ENCODE measurements around the gene KRT79. TPM values are rescaled to one million over a fixed set of nuclear protein-coding genes. Genes with fewer than 3 reads are reported as not detected.
A peak's percentile ranks its signal among the peaks of the same experiment; 100 is the strongest.

Gene KRT79
- total RNA-seq, 1 experiment from 2014 or later = not detected

DNA sequence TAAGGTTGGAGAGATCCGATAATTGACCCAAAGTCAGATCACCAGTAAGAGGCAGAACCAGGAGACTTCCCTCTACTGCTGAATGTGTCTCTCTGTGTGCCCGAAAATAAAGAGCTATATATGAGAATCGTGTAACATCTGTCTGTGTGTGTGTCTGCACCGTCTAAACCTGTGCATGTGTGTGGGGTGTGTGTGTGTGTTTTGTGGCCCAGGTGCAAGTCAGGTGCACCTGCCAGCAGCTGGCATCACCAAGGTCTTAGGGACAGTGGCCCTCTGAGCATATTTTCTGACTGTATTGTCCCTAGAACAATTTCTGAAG lies 39.4 kb upstream of the KRT79 start:
- ChIA-PET POLR2A (no interaction called here), CTCF (interaction anchor here (0.9 to 1.8 kb wide), 3 partner anchors 8 to 736 kb away, joined by 3 to 6 read pairs (median 5); no protein-coding TSS in a partner anchor)
- BruUV-seq (replicated peaks) = no TSS peak
- H3K27me3 ChIP-seq (ENCODE audit: control insufficient read depth, insufficient read depth, low read length) = no peaks in the 10 kb centered on the region
- intact Hi-C loops (cut with micrococcal nuclease; ENCODE audit: unreplicated experiment) = loop anchor here (5.0 kb wide), 1 partner anchor 736 kb away; no protein-coding TSS in a partner anchor
- H3K4me1 ChIP-seq (ENCODE audit: control insufficient read depth, insufficient read depth, low read length) = peaks cover 33% of the 10 kb centered on the region
- in situ Hi-C loops (cut with HindIII; ENCODE audit: low pct_unique_long_range_greater_than_20kb, low sequenced_read_pairs) = no loop called here
- no peaks in the 10 kb centered on the region for H3K9me3 ChIP-seq (ENCODE audit: control insufficient read depth, insufficient read depth, low read depth, low read length)
- TF ChIP-seq SIN3A (IDR thresholded peaks at IDR 0.05; ENCODE audit: borderline replicate concordance, insufficient read depth, low read depth, low read length) (no peak), POLR2AphosphoS5 (IDR thresholded peaks at IDR 0.05; ENCODE audit: low read depth, low read length) (no peak), TCF7L2 (IDR thresholded peaks at IDR 0.05; ENCODE audit: low read depth, low read length) (no peak)
- TF ChIP-seq, protein P1, sequence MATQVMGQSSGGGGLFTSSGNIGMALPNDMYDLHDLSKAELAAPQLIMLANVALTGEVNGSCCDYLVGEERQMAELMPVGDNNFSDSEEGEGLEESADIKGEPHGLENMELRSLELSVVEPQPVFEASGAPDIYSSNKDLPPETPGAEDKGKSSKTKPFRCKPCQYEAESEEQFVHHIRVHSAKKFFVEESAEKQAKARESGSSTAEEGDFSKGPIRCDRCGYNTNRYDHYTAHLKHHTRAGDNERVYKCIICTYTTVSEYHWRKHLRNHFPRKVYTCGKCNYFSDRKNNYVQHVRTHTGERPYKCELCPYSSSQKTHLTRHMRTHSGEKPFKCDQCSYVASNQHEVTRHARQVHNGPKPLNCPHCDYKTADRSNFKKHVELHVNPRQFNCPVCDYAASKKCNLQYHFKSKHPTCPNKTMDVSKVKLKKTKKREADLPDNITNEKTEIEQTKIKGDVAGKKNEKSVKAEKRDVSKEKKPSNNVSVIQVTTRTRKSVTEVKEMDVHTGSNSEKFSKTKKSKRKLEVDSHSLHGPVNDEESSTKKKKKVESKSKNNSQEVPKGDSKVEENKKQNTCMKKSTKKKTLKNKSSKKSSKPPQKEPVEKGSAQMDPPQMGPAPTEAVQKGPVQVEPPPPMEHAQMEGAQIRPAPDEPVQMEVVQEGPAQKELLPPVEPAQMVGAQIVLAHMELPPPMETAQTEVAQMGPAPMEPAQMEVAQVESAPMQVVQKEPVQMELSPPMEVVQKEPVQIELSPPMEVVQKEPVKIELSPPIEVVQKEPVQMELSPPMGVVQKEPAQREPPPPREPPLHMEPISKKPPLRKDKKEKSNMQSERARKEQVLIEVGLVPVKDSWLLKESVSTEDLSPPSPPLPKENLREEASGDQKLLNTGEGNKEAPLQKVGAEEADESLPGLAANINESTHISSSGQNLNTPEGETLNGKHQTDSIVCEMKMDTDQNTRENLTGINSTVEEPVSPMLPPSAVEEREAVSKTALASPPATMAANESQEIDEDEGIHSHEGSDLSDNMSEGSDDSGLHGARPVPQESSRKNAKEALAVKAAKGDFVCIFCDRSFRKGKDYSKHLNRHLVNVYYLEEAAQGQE (IDR thresholded peaks at IDR 0.05; ENCODE audit: insufficient read depth in 1 of 2, low read depth in 2 of 2, low read length in 1 of 2) = no peak
- peak overlapping the region; percentile 74 for H3K27ac ChIP-seq (ENCODE audit: low read length)
- ATAC-seq (no peak), DNase-seq (ENCODE audit: low read depth, low spot score) (no peak)
- H3K4me3 ChIP-seq (ENCODE audit: low read depth in 2 of 2, low read length in 2 of 2) = peak overlapping the region; percentile 54 to 72
- no peaks in the 10 kb centered on the region for H3K36me3 ChIP-seq (ENCODE audit: control insufficient read depth, insufficient read depth, low read length)

- in situ Hi-C loops (cut with HindIII; ENCODE audit: low pct_unique_long_range_greater_than_20kb, low sequenced_read_pairs) (no loop called here), intact Hi-C loops (cut with micrococcal nuclease; ENCODE audit: unreplicated experiment) (loop anchor here (5.0 kb wide), 1 partner anchor 736 kb away; no protein-coding TSS in a partner anchor)
- ChIA-PET CTCF (interaction anchor here (0.5 to 1.7 kb wide), 3 partner anchors 87 to 735 kb away, joined by 3 to 6 read pairs (median 3); no protein-coding TSS in a partner anchor), POLR2A (no interaction called here)
- H3K9me3 ChIP-seq (ENCODE audit: control insufficient read depth, insufficient read depth, low read depth, low read length) = no peaks in the 10 kb centered on the region
- no peak for DNase-seq (ENCODE audit: low read depth, low spot score)
- H3K4me1 ChIP-seq (ENCODE audit: control insufficient read depth, insufficient read depth, low read length) = peaks cover 33% of the 10 kb centered on the region
- TF ChIP-seq TCF7L2 (IDR thresholded peaks at IDR 0.05; ENCODE audit: low read depth, low read length) = no peak
- TF ChIP-seq, protein P2, sequence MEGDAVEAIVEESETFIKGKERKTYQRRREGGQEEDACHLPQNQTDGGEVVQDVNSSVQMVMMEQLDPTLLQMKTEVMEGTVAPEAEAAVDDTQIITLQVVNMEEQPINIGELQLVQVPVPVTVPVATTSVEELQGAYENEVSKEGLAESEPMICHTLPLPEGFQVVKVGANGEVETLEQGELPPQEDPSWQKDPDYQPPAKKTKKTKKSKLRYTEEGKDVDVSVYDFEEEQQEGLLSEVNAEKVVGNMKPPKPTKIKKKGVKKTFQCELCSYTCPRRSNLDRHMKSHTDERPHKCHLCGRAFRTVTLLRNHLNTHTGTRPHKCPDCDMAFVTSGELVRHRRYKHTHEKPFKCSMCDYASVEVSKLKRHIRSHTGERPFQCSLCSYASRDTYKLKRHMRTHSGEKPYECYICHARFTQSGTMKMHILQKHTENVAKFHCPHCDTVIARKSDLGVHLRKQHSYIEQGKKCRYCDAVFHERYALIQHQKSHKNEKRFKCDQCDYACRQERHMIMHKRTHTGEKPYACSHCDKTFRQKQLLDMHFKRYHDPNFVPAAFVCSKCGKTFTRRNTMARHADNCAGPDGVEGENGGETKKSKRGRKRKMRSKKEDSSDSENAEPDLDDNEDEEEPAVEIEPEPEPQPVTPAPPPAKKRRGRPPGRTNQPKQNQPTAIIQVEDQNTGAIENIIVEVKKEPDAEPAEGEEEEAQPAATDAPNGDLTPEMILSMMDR (IDR thresholded peaks at IDR 0.05) = no peak
- TF ChIP-seq POLR2AphosphoS5 (IDR thresholded peaks at IDR 0.05; ENCODE audit: low read depth, low read length) = no peak
- TF ChIP-seq SIN3A (IDR thresholded peaks at IDR 0.05; ENCODE audit: borderline replicate concordance, insufficient read depth, low read depth, low read length) = no peak
- TF ChIP-seq, protein P1 (IDR thresholded peaks at IDR 0.05; ENCODE audit: insufficient read depth in 1 of 2, low read depth in 2 of 2, low read length in 1 of 2) = no peak
- H3K36me3 ChIP-seq (ENCODE audit: control insufficient read depth, insufficient read depth, low read length) = no peaks in the 10 kb centered on the region
- H3K27me3 ChIP-seq (ENCODE audit: control insufficient read depth, insufficient read depth, low read length) = no peaks in the 10 kb centered on the region
- no peak overlapping the region for H3K27ac ChIP-seq (ENCODE audit: low read length)
- no peak for ATAC-seq
- BruUV-seq (replicated peaks) = no TSS peak
- H3K4me3 ChIP-seq (ENCODE audit: low read depth in 2 of 2, low read length in 2 of 2) = no peak overlapping the region
Measured at GRCh38 chr12:52872644-52873389, 38.7 kb upstream of the KRT79 start.

Measured in Panc1 (cell line).